BJ (cell line): ENCODE measurements around the gene SDHB. TPM values are rescaled to one million over a fixed set of nuclear protein-coding genes. Genes with fewer than 3 reads are reported as not detected.

Source experiments
- CTCF ChIA-PET: fragments of 350-600 bp; formaldehyde crosslinking; extraction: SDS; loops from one replicate; lab custom pipeline; 2021; ENCODE audit warnings: antibody characterized with exemption, inconsistent platforms; lab: Yijun Ruan, JAX
- POLR2A ChIA-PET: fragments of 300-600 bp; sonication (Branson Sonifier 250); formaldehyde crosslinking; extraction: SDS; loops from one replicate; lab custom pipeline; 2021; ENCODE audit warnings: antibody characterized with exemption; lab: Charles Lee
- DNase-seq: peaks from one replicate; pipeline ENCODE4 v3.0.0-alpha.2; 2011; ENCODE audit warnings: low read depth
- H3K27me3 ChIP-seq: 2 replicates; pipeline ENCODE4 v1.6.0; 2011; ENCODE audit warnings: low read length; ENCODE audit not compliant: control insufficient read depth, insufficient read depth
- H3K36me3 ChIP-seq: 2 replicates; pipeline ENCODE4 v1.5.1; 2011; ENCODE audit warnings: low read length; ENCODE audit not compliant: control insufficient read depth, insufficient read depth
- H3K4me3 ChIP-seq: 2 replicates; pipeline ENCODE4 v1.5.1; 2011; ENCODE audit warnings: low read depth, mild to moderate bottlenecking, control low read depth, low read length
- CTCF ChIP-seq: IDR thresholded peaks from 2 replicates; pipeline ENCODE4 v1.5.1; 2011; ENCODE audit warnings: low read depth, mild to moderate bottlenecking, control low read depth, inconsistent platforms, low read length, moderate library complexity; ENCODE audit not compliant: insufficient read depth
- polyA plus RNA-seq: library from polyadenylated mRNA; depleted of rRNA; stranded (reverse); fragments of >200 nt; gene quantifications from 2 replicates; pipeline ENCODE4 v1.2.3, GENCODE V29; 2011

Gene SDHB
- polyA plus RNA-seq, 1 experiment, result 115 TPM

DNA sequence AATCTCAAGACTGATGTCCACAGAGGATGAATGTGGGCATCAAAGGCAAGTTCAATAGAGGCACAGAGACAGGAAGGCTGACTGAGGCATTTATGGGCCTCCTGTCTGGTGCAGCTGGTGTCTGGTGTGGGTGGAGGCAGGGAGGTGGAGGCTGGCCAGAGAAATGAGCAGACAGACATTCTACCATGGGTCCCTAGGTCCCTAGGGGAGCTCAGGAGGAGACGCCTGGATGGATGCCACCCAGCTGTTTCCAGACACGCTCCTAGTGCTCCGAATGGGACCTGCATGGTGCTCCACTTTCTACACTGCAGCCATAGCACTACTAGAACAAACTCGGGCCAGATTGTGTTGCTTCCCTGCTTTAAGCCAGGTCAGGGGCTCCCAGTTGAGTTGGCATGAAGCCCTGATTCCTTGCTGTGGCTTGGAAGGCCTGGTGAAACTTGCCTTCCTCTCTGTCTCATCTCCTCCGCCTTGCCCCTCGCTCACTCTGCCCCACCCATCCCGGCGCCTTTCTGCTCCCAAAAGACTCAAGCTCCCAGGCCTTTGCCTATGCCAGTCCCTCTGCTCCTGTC lies 40.1 kb upstream of the SDHB start:
- no peak for DNase-seq
- POLR2A ChIA-PET, result no interaction called here
- Histone ChIP-seq H3K27me3 (peaks cover 10% of the 10 kb centered on the region), H3K4me3 (no peak overlapping the region), H3K36me3 (no peaks in the 10 kb centered on the region)
- TF ChIP-seq CTCF, result no peak
- CTCF ChIA-PET, result no interaction called here

DNA sequence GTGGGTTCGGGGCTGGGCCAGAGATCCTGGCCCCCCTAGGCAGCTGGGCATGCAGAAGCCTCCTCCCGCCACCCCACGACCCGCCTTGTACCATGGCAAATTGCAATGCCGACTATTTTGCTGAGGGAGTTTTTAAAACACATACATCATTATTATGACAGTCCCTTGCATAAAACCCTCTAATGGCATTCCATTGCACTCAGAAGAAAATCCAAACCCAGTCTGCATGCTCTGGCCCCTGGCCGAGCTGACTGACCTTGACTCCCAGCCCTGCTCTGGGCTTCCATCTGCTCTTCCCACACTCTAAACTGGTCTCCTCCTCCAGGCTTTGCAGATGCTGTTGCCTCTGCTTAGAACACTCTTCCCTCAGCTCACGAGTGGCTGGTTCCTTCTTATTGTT lies 37.4 kb upstream of the SDHB start:
- Histone ChIP-seq H3K36me3 (no peaks in the 10 kb centered on the region), H3K4me3 (no peak overlapping the region), H3K27me3 (peaks cover 8% of the 10 kb centered on the region)
- no peak for TF ChIP-seq CTCF
- CTCF ChIA-PET, result interaction anchor here (0.5 to 1.2 kb wide), 2 partner anchors 16 to 302 kb away, joined by 3 read pairs; no protein-coding TSS in a partner anchor
- POLR2A ChIA-PET, result no interaction called here
- no peak for DNase-seq

GRCh38 chr1:17089506-17089905 lies 35.7 kb upstream of the SDHB start:
- no peaks in the 10 kb centered on the region for H3K36me3 ChIP-seq
- ChIA-PET POLR2A (no interaction called here), CTCF (no interaction called here)
- no peak for TF ChIP-seq CTCF
- no peak for DNase-seq
- H3K27me3 ChIP-seq, result peaks cover 6% of the 10 kb centered on the region
- H3K4me3 ChIP-seq, result no peak overlapping the region

DNA sequence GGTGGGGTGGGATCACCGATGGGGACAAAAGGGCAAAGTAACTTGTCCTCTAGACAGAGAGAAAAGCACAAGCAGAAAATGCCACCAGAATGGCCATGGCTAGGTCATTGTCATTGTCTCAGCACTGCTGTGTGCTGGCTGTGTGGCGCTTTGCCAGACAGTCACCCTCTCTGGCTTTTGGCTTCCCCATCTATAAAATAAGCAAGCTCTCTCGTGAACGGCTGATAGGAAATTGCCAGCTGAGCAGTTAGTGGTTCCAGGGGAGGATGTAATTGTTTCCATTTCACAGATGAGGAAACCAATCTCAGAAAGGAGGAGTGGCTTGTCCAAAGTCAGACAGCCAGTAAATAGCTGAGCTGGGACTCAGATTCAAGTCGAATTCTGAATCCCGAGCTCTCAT lies 32.9 kb upstream of the SDHB start:
- CTCF ChIA-PET, result interaction anchor here (0.6 kb wide), 1 partner anchor 390 kb away, joined by 3 read pairs; no protein-coding TSS in a partner anchor

GRCh38 chr1:17084787-17085186 lies 31.0 kb upstream of the SDHB start:
- POLR2A ChIA-PET, result no interaction called here
- Histone ChIP-seq H3K36me3 (no peaks in the 10 kb centered on the region), H3K27me3 (peaks cover 6% of the 10 kb centered on the region), H3K4me3 (no peak overlapping the region)
- TF ChIP-seq CTCF, result no peak
- no peak for DNase-seq
- CTCF ChIA-PET, result no interaction called here

More for the DNA sequence above, 32.9 kb upstream of the SDHB start:
- no peak for DNase-seq
- Histone ChIP-seq H3K36me3 (no peaks in the 10 kb centered on the region), H3K27me3 (peaks cover 6% of the 10 kb centered on the region), H3K4me3 (no peak overlapping the region)
- POLR2A ChIA-PET, result interaction anchor here (0.7 kb wide), 1 partner anchor 25 kb away, joined by 3 read pairs; no protein-coding TSS in a partner anchor
- TF ChIP-seq CTCF, result no peak
